HAP-1 (cell line): Measurements from ENCODE around the gene RBM18.

Experiments
- DNase-seq, 2 experiments: peaks; one replicate each; pipeline ENCODE4 v3.0.0-alpha.2; 2016 to 2020; ENCODE audit warnings: low spot score in 2 of 2
- H3K27me3 ChIP-seq: fragments of 250-450 bp; sonication (Bioruptor Pico); 2 replicates; pipeline ENCODE4 v1.5.1; 2020; ENCODE audit warnings: low read depth, mild to moderate bottlenecking, moderate library complexity
- H3K36me3 ChIP-seq: fragments of 250-450 bp; sonication (Bioruptor Pico); replicated peaks from 2 replicates; pipeline ENCODE4 v1.5.1; 2020; ENCODE audit warnings: mild to moderate bottlenecking
- H3K4me1 ChIP-seq: fragments of 250-450 bp; sonication (Bioruptor Pico); 2 replicates; pipeline ENCODE4 v1.5.1; 2020; ENCODE audit warnings: mild to moderate bottlenecking
- H3K4me3 ChIP-seq: fragments of 250-450 bp; sonication (Bioruptor Pico); 2 replicates; pipeline ENCODE4 v1.5.1; 2020; ENCODE audit warnings: mild to moderate bottlenecking, moderate library complexity
- H3K9me3 ChIP-seq: fragments of 250-450 bp; sonication (Bioruptor Pico); 2 replicates; pipeline ENCODE4 v1.5.1; 2020; ENCODE audit warnings: mild to moderate bottlenecking, moderate library complexity
- in situ Hi-C: fragments of 300-500 bp; cut with MboI; formaldehyde crosslinking; loops from 3 replicates; pipeline ENCODE4 v1.14.3; 2020; ENCODE audit warnings: low sequenced_read_pairs, inconsistent platforms, mixed read lengths

The RBM18 gene

GRCh38 chr9:122244349-122244748, 20.3 kb downstream of the RBM18 start:
- H3K4me3 ChIP-seq, result no peak overlapping the region
- DNase-seq, result no peak
- H3K36me3 ChIP-seq, result peaks cover 48% of the 10 kb centered on the region
- no peaks in the 10 kb centered on the region for H3K4me1 ChIP-seq
- H3K27me3 ChIP-seq, result no peaks in the 10 kb centered on the region
- in situ Hi-C loops, result no loop called here
- H3K9me3 ChIP-seq, result no peaks in the 10 kb centered on the region

GRCh38 chr9:122239722-122240121, 24.9 kb downstream of the RBM18 start:
- no peak for DNase-seq
- in situ Hi-C loops, result no loop called here
- Histone ChIP-seq H3K9me3 (no peaks in the 10 kb centered on the region), H3K4me1 (no peaks in the 10 kb centered on the region), H3K36me3 (peaks cover 26% of the 10 kb centered on the region), H3K4me3 (no peak overlapping the region), H3K27me3 (no peaks in the 10 kb centered on the region)

GRCh38 chr9:122236681-122237080, 28.0 kb downstream of the RBM18 start:
- no peaks in the 10 kb centered on the region for H3K27me3 ChIP-seq
- peaks cover 3% of the 10 kb centered on the region for H3K4me1 ChIP-seq
- in situ Hi-C loops, result no loop called here
- H3K9me3 ChIP-seq, result no peaks in the 10 kb centered on the region
- DNase-seq, result no peak
- peaks cover 6% of the 10 kb centered on the region for H3K36me3 ChIP-seq
- H3K4me3 ChIP-seq, result no peak overlapping the region

- H3K9me3 ChIP-seq, result no peaks in the 10 kb centered on the region
- H3K4me1 ChIP-seq, result peaks cover 12% of the 10 kb centered on the region
- no peak overlapping the region for H3K4me3 ChIP-seq
- in situ Hi-C loops, result no loop called here
- no peaks in the 10 kb centered on the region for H3K36me3 ChIP-seq
- no peaks in the 10 kb centered on the region; the same call in 1 of the 2 replicates for H3K27me3 ChIP-seq
- no peak for DNase-seq
Observed at GRCh38 chr9:122234022-122234748, 30.5 kb downstream of the RBM18 start.

GRCh38 chr9:122232796-122233306, 31.8 kb downstream of the RBM18 start:
- peaks cover 12% of the 10 kb centered on the region for H3K4me1 ChIP-seq
- DNase-seq, result no peak
- no peak overlapping the region for H3K4me3 ChIP-seq
- no peaks in the 10 kb centered on the region; the same call in 1 of the 2 replicates for H3K27me3 ChIP-seq
- no peaks in the 10 kb centered on the region for H3K9me3 ChIP-seq
- H3K36me3 ChIP-seq, result no peaks in the 10 kb centered on the region
- in situ Hi-C loops, result no loop called here

DNA sequence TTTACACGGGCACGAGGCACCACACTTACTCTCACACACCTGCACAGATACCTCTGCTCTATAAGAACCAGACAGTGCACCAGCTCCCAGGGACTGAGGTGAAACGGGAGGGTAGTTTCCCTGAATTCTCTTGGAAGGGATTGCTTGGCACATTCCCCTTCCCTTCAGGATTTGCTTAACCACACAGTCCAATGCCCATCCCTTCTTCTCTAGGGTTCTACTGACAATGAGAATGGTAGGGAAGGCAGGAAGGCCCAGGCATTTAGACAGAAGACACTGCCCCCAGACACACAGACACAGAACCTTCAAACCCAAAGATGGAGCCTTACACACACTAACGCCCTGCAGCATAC, 35.2 kb downstream of the RBM18 start:
- no peaks in the 10 kb centered on the region for H3K36me3 ChIP-seq
- no peak for DNase-seq
- no peaks in the 10 kb centered on the region; the same call in 1 of the 2 replicates for H3K27me3 ChIP-seq
- peaks cover 12% of the 10 kb centered on the region for H3K4me1 ChIP-seq
- H3K4me3 ChIP-seq, result no peak overlapping the region
- H3K9me3 ChIP-seq, result no peaks in the 10 kb centered on the region
- in situ Hi-C loops, result no loop called here

GRCh38 chr9:122228568-122229484, 35.8 kb downstream of the RBM18 start, which contains the start of gene LHX6:
Gene LHX6 (minus strand): TSS chr9:122228957. CDS start chr9:122228740, 217 bp downstream.
- DNase-seq, result no peak
- Histone ChIP-seq H3K4me1 (peaks cover 12% of the 10 kb centered on the region), H3K27me3 (no peaks in the 10 kb centered on the region; the same call in 1 of the 2 replicates), H3K4me3 (no peak within 1 kb of the TSS), H3K9me3 (no peaks in the 10 kb centered on the region), H3K36me3 (no peaks in the 10 kb centered on the region)
- in situ Hi-C loops, result no loop called here

GRCh38 chr9:122228191-122228567, 36.5 kb downstream of the RBM18 start:
- Histone ChIP-seq H3K4me3 (no peak overlapping the region), H3K27me3 (no peaks in the 10 kb centered on the region; the same call in 1 of the 2 replicates), H3K36me3 (no peaks in the 10 kb centered on the region), H3K4me1 (peaks cover 12% of the 10 kb centered on the region), H3K9me3 (no peaks in the 10 kb centered on the region)
- DNase-seq, result no peak
- in situ Hi-C loops, result no loop called here

GRCh38 chr9:122227575-122227900, 37.1 kb downstream of the RBM18 start:
- H3K36me3 ChIP-seq, result no peaks in the 10 kb centered on the region
- in situ Hi-C loops, result no loop called here
- no peak for DNase-seq
- no peak overlapping the region for H3K4me3 ChIP-seq
- H3K27me3 ChIP-seq, result no peaks in the 10 kb centered on the region; the same call in 1 of the 2 replicates
- H3K4me1 ChIP-seq, result peaks cover 12% of the 10 kb centered on the region
- no peaks in the 10 kb centered on the region for H3K9me3 ChIP-seq

GRCh38 chr9:122226758-122227574, 37.7 kb downstream of the RBM18 start:
- DNase-seq, result no peak
- Histone ChIP-seq H3K36me3 (no peaks in the 10 kb centered on the region), H3K27me3 (no peaks in the 10 kb centered on the region; the same call in 1 of the 2 replicates), H3K9me3 (no peaks in the 10 kb centered on the region), H3K4me3 (no peak overlapping the region), H3K4me1 (peaks cover 12% of the 10 kb centered on the region)
- in situ Hi-C loops, result no loop called here

DNA sequence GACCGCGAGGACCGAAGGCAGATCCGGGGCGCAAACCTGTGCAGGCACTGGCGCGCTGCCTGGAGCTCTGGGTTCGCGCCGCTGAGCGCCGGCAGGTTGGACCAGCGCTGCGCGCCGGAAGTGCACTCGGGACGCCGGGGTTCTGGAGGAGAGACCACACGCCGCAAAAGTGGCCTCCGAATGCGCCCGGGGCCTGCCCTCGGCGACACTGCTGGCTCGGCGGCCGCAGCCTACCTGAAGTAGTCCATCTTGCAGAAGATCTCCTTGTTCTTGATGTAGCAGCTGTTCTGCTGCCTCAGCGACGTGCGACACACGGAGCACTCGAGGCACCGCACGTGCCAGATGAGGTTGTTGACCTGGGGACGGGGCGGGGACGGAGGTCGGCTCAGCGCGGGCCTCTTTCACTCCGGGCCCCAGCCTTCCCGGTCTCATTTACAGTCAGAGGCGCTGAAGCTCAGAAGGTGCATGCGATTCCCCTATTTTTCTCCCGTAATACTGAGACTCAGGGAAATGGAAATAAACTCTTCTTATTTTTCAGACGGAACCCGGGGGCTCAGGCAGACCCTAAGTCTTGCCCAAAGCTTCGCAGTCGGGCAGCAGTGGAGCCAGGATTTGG, 38.4 kb downstream of the RBM18 start:
- no peaks in the 10 kb centered on the region; the same call in 1 of the 2 replicates for H3K27me3 ChIP-seq
- H3K36me3 ChIP-seq, result no peaks in the 10 kb centered on the region
- in situ Hi-C loops, result no loop called here
- DNase-seq, result no peak
- no peaks in the 10 kb centered on the region for H3K9me3 ChIP-seq
- H3K4me1 ChIP-seq, result peaks cover 5% of the 10 kb centered on the region
- H3K4me3 ChIP-seq, result no peak overlapping the region

DNA sequence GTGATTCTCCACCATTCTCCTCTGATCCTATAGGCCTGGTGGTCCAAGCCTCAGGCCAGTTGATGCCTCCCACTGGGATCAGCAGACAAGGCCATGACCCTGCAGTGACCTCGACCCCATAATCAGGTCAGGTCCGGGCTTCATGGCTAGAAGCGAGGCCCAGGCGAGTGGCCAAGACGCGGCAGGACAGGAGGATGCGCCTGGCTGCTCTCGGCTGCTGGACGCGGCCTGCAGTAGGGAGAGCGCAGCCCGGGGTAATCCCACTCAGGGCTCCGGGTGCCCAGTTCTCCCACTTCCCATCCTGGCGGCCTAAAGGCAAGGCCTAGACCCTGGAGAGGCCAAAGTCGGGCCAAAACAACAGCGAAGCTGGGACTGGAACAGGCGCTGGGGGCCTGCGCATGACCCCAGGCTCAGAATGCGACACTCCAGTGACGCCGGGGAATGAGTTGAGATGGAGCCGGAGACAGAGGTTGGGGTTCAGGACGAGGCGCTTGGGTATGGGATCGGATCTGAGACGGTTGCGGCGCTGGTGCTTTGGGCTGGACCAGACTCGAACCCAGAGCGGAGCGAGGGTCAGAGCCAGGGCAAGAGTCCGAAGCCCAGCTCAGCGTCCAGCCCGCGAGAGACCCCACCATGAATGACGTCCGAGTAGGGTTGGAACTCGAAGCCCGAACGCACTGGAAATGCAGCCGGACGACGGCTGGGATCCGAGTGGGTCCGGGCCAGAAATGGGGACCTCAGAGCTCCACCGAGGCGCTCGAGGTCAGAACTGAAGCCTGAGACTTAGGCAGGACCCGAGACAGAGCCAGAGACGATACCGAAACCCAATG, 39.1 kb downstream of the RBM18 start:
- in situ Hi-C loops, result no loop called here
- Histone ChIP-seq H3K9me3 (no peaks in the 10 kb centered on the region), H3K36me3 (no peaks in the 10 kb centered on the region), H3K4me1 (no peaks in the 10 kb centered on the region), H3K4me3 (no peak overlapping the region), H3K27me3 (no peaks in the 10 kb centered on the region; the same call in 1 of the 2 replicates)
- no peak for DNase-seq
